A673 (cell line): ENCODE results near the gene PTHLH.

Source experiments
- EZH2 ChIP-seq: fragments of 200-600 bp; sonication (generic); IDR thresholded peaks from 2 replicates; pipeline ENCODE4 v1.6.1; 2017; ENCODE audit warnings: borderline replicate concordance, low read depth, mild to moderate bottlenecking, mixed read lengths, antibody characterized with exemption, low read length; ENCODE audit not compliant: poor library complexity, severe bottlenecking
- TF ChIP-seq, protein P1 (sequence below): fragments of 300-800, 200-600 bp; sonication (generic); conservative IDR thresholded peaks from 2 replicates; pipeline ENCODE4 v1.5.1; 2017; ENCODE audit warnings: low read depth, mild to moderate bottlenecking, antibody characterized with exemption, low read length, moderate library complexity, mixed read lengths

DNA sequence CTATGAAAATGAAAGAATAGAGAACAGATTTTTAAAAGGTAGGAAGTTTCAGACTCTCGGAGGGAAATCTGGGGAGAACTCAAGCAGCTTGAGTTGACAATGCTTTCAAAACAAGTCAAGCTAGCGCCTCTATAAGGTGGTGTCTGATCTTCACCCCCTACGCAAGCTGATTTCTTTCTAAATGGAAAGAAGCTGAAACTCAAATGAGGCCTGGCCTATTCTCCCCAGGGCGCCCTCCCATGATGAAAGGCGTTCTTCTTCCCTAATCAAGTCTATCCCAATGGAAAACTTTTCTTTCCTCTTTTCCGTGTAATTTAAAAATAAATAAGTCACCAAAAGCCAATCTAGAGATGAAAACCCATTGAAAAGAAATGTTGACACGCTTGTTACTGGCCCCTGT, 20.6 kb downstream of the PTHLH start:
- TF ChIP-seq, protein P1, sequence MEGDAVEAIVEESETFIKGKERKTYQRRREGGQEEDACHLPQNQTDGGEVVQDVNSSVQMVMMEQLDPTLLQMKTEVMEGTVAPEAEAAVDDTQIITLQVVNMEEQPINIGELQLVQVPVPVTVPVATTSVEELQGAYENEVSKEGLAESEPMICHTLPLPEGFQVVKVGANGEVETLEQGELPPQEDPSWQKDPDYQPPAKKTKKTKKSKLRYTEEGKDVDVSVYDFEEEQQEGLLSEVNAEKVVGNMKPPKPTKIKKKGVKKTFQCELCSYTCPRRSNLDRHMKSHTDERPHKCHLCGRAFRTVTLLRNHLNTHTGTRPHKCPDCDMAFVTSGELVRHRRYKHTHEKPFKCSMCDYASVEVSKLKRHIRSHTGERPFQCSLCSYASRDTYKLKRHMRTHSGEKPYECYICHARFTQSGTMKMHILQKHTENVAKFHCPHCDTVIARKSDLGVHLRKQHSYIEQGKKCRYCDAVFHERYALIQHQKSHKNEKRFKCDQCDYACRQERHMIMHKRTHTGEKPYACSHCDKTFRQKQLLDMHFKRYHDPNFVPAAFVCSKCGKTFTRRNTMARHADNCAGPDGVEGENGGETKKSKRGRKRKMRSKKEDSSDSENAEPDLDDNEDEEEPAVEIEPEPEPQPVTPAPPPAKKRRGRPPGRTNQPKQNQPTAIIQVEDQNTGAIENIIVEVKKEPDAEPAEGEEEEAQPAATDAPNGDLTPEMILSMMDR, result no peak
- TF ChIP-seq EZH2, result no peak
